ENCODE measurements around the gene EXOC6B.

EXOC6B gene

GRCh38 chr2:72710418-72711152 lies 115.2 kb downstream of the EXOC6B start:
- no peak for TF ChIP-seq CTCF (IDR thresholded peaks at IDR 0.05; ENCODE audit: low read depth, low read length)
- H3K4me3 ChIP-seq (ENCODE audit: low read depth, low read length): no peak overlapping the region

- no peak overlapping the region for H3K4me3 ChIP-seq (ENCODE audit: low read depth, low read length)
- TF ChIP-seq CTCF (IDR thresholded peaks at IDR 0.05; ENCODE audit: low read depth, low read length): no peak
These were observed 117.6 kb downstream of the EXOC6B start for GRCh38 chr2:72708236-72708635.

GRCh38 chr2:72698300-72698699 lies 127.5 kb downstream of the EXOC6B start:
- TF ChIP-seq CTCF (IDR thresholded peaks at IDR 0.05; ENCODE audit: low read depth, low read length): no peak
- no peak overlapping the region for H3K4me3 ChIP-seq (ENCODE audit: low read depth, low read length)

- H3K4me3 ChIP-seq (ENCODE audit: low read depth, low read length): no peak overlapping the region
- TF ChIP-seq CTCF (IDR thresholded peaks at IDR 0.05; ENCODE audit: low read depth, low read length): no peak
These were observed 129.3 kb downstream of the EXOC6B start for GRCh38 chr2:72696559-72696958.

GRCh38 chr2:72695676-72696075 lies 130.2 kb downstream of the EXOC6B start:
- no peak for TF ChIP-seq CTCF (IDR thresholded peaks at IDR 0.05; ENCODE audit: low read depth, low read length)
- H3K4me3 ChIP-seq (ENCODE audit: low read depth, low read length): no peak overlapping the region

GRCh38 chr2:72694715-72695496 lies 130.9 kb downstream of the EXOC6B start:
- no peak for TF ChIP-seq CTCF (IDR thresholded peaks at IDR 0.05; ENCODE audit: low read depth, low read length)

GRCh38 chr2:72689579-72690195 lies 136.1 kb downstream of the EXOC6B start:
- no peak overlapping the region for H3K4me3 ChIP-seq (ENCODE audit: low read depth, low read length)
- TF ChIP-seq CTCF (IDR thresholded peaks at IDR 0.05; ENCODE audit: low read depth, low read length): no peak

More at GRCh38 chr2:72694715-72695496, 130.9 kb downstream of the EXOC6B start:
- no peak overlapping the region for H3K4me3 ChIP-seq (ENCODE audit: low read depth, low read length)

Data from WI38 (cell line).